AG04450 (cell line): Measurements from ENCODE around the gene DSE. TPM values are rescaled to one million over a fixed set of nuclear protein-coding genes. Genes with fewer than 3 reads are reported as not detected.
A peak's percentile ranks its signal among the peaks of the same experiment; 100 is the strongest.

ENCODE experiments used
- CTCF ChIA-PET: fragments of 300-600, 350-600 bp; formaldehyde crosslinking; extraction: SDS; loops from one replicate; lab custom pipeline; 2022; ENCODE audit warnings: antibody characterized with exemption, inconsistent platforms; lab: Charles Lee
- POLR2A ChIA-PET: fragments of 350-600 bp; formaldehyde crosslinking; extraction: SDS; loops from one replicate; lab custom pipeline; 2021; ENCODE audit warnings: antibody characterized with exemption, inconsistent platforms; lab: Yijun Ruan, JAX
- DNase-seq: peaks from one replicate; pipeline ENCODE4 v3.0.0-alpha.2; 2011; ENCODE audit warnings: low read depth, low spot score
- H3K27ac ChIP-seq: one replicate; pipeline ENCODE4 v1.5.1; 2012; ENCODE audit warnings: low read depth, low read length, control low read depth
- H3K27me3 ChIP-seq: one replicate; pipeline ENCODE4 v1.6.0; 2012; ENCODE audit warnings: low read length; ENCODE audit not compliant: control insufficient read depth, insufficient read depth
- H3K4me3 ChIP-seq: 2 replicates; pipeline ENCODE4 v1.5.1; 2011; ENCODE audit warnings: mild to moderate bottlenecking, low read depth, low read length, control low read depth
- H3K9me3 ChIP-seq: 2 replicates; pipeline ENCODE4 v1.5.1; 2012; ENCODE audit warnings: low read length; ENCODE audit not compliant: control insufficient read depth, insufficient read depth
- CTCF ChIP-seq: IDR thresholded peaks from 2 replicates; pipeline ENCODE4 v1.5.1; 2011; ENCODE audit warnings: low read depth, low read length, control low read depth, inconsistent platforms
- polyA plus RNA-seq: library from polyadenylated mRNA; depleted of rRNA; stranded (reverse); fragments of >200 nt; gene quantifications from 2 replicates; pipeline ENCODE4 v1.2.3, GENCODE V29; 2011

Gene DSE
- polyA plus RNA-seq, 1 experiment = 86.2 TPM

GRCh38 chr6:116402108-116402937 lies 31.6 kb downstream of the DSE start:
- POLR2A ChIA-PET = interaction anchor here (0.8 kb wide), 1 partner anchor 9 kb away, joined by 3 read pairs; no protein-coding TSS in a partner anchor
- no peak overlapping the region for H3K27ac ChIP-seq
- CTCF ChIA-PET = interaction anchor here (0.8 to 1.9 kb wide), 8 partner anchors 43 to 159 kb away, joined by 3 to 12 read pairs (median 5); partner anchors contain the start of gene CALHM5
- H3K27me3 ChIP-seq = no peaks in the 10 kb centered on the region
- DNase-seq = no peak
- no peak overlapping the region for H3K4me3 ChIP-seq
- H3K9me3 ChIP-seq = no peaks in the 10 kb centered on the region
- no peak for TF ChIP-seq CTCF

DNA sequence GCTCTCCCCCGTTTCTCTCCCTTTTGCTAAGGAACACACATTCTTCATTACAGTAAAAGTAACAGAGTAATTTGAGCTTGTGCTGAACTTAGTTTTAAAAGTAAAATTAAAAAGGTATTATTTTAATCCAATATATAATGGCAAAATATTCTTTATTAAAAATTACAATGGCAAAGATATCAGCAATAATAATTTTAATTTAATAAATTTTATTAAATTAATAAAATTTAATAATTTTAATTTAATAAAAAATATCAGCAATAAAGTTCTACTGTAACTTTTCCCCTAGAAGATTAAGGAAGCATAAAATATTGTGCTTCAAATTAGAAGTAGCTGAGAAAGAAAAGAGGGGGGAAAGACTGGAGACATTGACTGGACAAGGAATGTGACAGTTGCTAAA lies 32.5 kb downstream of the DSE start:
- ChIA-PET CTCF (interaction anchor here (1.1 to 1.9 kb wide), 3 partner anchors 43 to 134 kb away, joined by 4 to 7 read pairs (median 6); no protein-coding TSS in a partner anchor), POLR2A (interaction anchor here (1.5 kb wide), 1 partner anchor 32 kb away, joined by 3 read pairs; no protein-coding TSS in a partner anchor)
- H3K9me3 ChIP-seq = no peaks in the 10 kb centered on the region

GRCh38 chr6:116404696-116405095 lies 33.9 kb downstream of the DSE start:
- H3K9me3 ChIP-seq = no peaks in the 10 kb centered on the region
- POLR2A ChIA-PET = interaction anchor here (0.7 to 1.2 kb wide), 3 partner anchors 31 to 43 kb away, joined by 3 to 5 read pairs (median 5); partner anchors contain the start of gene DSE
- CTCF ChIA-PET = interaction anchor here (1.0 to 1.9 kb wide), 3 partner anchors 117 to 136 kb away, joined by 3 to 7 read pairs (median 4); no protein-coding TSS in a partner anchor
- TF ChIP-seq CTCF = no peak
- H3K4me3 ChIP-seq = no peak overlapping the region
- DNase-seq = no peak
- peak overlapping the region; percentile 66 for H3K27ac ChIP-seq
- no peaks in the 10 kb centered on the region for H3K27me3 ChIP-seq

More for the DNA sequence above, 32.5 kb downstream of the DSE start:
- no peak for TF ChIP-seq CTCF
- Histone ChIP-seq H3K4me3 (no peak overlapping the region), H3K27ac (no peak overlapping the region), H3K27me3 (no peaks in the 10 kb centered on the region)
- no peak for DNase-seq

GRCh38 chr6:116405138-116405537 lies 34.4 kb downstream of the DSE start:
- ChIA-PET POLR2A (interaction anchor here (1.2 kb wide), 2 partner anchors 34 to 42 kb away, joined by 5 read pairs; partner anchors contain the start of gene DSE), CTCF (interaction anchor here (1.0 to 1.2 kb wide), 2 partner anchors 117 to 136 kb away, joined by 3 to 4 read pairs; no protein-coding TSS in a partner anchor)
- Histone ChIP-seq H3K9me3 (no peaks in the 10 kb centered on the region), H3K4me3 (no peak overlapping the region), H3K27me3 (no peaks in the 10 kb centered on the region), H3K27ac (peak overlapping the region; percentile 66)
- TF ChIP-seq CTCF = no peak
- no peak for DNase-seq
